AG04450 (cell line): ENCODE measurements around the gene RCAN2. TPM values are rescaled to one million over a fixed set of nuclear protein-coding genes. Genes with fewer than 3 reads are reported as not detected.

Experiments
- CTCF ChIA-PET: fragments of 300-600, 350-600 bp; formaldehyde crosslinking; extraction: SDS; loops from one replicate; lab custom pipeline; 2022; ENCODE audit warnings: antibody characterized with exemption, inconsistent platforms; lab: Charles Lee
- POLR2A ChIA-PET: fragments of 350-600 bp; formaldehyde crosslinking; extraction: SDS; loops from one replicate; lab custom pipeline; 2021; ENCODE audit warnings: antibody characterized with exemption, inconsistent platforms; lab: Yijun Ruan, JAX
- DNase-seq: peaks from one replicate; pipeline ENCODE4 v3.0.0-alpha.2; 2011; ENCODE audit warnings: low read depth, low spot score
- H3K27ac ChIP-seq: one replicate; pipeline ENCODE4 v1.5.1; 2012; ENCODE audit warnings: low read depth, low read length, control low read depth
- H3K27me3 ChIP-seq: one replicate; pipeline ENCODE4 v1.6.0; 2012; ENCODE audit warnings: low read length; ENCODE audit not compliant: control insufficient read depth, insufficient read depth
- H3K4me3 ChIP-seq: 2 replicates; pipeline ENCODE4 v1.5.1; 2011; ENCODE audit warnings: mild to moderate bottlenecking, low read depth, low read length, control low read depth
- H3K9me3 ChIP-seq: 2 replicates; pipeline ENCODE4 v1.5.1; 2012; ENCODE audit warnings: low read length; ENCODE audit not compliant: control insufficient read depth, insufficient read depth
- polyA plus RNA-seq: library from polyadenylated mRNA; depleted of rRNA; stranded (reverse); fragments of >200 nt; gene quantifications from 2 replicates; pipeline ENCODE4 v1.2.3, GENCODE V29; 2011
- TF ChIP-seq, protein P1 (sequence below): IDR thresholded peaks from 2 replicates; pipeline ENCODE4 v1.5.1; 2011; ENCODE audit warnings: low read depth, low read length, control low read depth, inconsistent platforms

The RCAN2 gene
- polyA plus RNA-seq, 1 experiment = 0.11 TPM

DNA sequence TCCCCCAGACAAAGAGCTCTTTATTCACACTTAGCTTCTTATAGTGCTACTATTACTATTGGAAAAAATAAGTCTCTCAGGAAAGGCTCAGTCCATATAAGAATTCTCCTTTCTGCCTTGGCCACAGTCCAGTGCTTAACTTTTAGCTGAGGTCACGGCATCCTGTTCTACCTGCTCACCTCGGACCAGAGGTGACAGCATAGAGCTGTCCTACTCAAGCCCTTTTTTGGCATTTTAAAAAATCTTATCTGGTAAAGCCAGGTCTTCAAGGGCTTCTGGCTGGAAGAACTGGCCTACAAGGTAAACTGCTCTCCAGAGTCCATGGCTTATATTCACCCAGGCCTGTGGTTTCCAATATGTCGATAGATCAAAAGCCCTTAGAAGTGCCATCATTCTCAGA lies 109.7 kb downstream of the RCAN2 start:
- CTCF ChIA-PET = no interaction called here
- POLR2A ChIA-PET = no interaction called here
- no peak for DNase-seq
- Histone ChIP-seq H3K27me3 (no peaks in the 10 kb centered on the region), H3K4me3 (no peak overlapping the region), H3K9me3 (no peaks in the 10 kb centered on the region), H3K27ac (no peak overlapping the region)
- TF ChIP-seq, protein P1, sequence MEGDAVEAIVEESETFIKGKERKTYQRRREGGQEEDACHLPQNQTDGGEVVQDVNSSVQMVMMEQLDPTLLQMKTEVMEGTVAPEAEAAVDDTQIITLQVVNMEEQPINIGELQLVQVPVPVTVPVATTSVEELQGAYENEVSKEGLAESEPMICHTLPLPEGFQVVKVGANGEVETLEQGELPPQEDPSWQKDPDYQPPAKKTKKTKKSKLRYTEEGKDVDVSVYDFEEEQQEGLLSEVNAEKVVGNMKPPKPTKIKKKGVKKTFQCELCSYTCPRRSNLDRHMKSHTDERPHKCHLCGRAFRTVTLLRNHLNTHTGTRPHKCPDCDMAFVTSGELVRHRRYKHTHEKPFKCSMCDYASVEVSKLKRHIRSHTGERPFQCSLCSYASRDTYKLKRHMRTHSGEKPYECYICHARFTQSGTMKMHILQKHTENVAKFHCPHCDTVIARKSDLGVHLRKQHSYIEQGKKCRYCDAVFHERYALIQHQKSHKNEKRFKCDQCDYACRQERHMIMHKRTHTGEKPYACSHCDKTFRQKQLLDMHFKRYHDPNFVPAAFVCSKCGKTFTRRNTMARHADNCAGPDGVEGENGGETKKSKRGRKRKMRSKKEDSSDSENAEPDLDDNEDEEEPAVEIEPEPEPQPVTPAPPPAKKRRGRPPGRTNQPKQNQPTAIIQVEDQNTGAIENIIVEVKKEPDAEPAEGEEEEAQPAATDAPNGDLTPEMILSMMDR = no peak

DNA sequence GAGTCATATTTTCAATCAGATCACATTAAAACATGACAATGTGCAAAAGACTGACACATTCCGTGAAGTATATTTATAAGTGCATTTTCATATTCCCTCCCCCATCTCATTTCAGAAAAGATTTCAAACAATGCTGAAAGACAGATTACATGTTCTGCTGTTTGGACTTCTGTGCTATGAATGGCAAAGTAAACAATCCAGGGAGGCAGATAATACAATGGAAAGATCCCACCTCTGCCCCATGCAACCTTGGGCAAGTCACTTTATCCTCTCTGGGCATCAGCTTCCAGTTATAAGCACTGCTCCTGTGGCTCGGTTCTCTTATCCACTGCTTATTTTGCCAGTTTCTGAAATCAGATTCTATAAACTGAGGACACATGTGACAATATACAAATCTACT lies 110.2 kb downstream of the RCAN2 start:
- no peak for DNase-seq
- TF ChIP-seq, protein P1 = no peak
- Histone ChIP-seq H3K27ac (no peak overlapping the region), H3K4me3 (no peak overlapping the region), H3K27me3 (no peaks in the 10 kb centered on the region), H3K9me3 (no peaks in the 10 kb centered on the region)
- POLR2A ChIA-PET = no interaction called here
- CTCF ChIA-PET = no interaction called here

DNA sequence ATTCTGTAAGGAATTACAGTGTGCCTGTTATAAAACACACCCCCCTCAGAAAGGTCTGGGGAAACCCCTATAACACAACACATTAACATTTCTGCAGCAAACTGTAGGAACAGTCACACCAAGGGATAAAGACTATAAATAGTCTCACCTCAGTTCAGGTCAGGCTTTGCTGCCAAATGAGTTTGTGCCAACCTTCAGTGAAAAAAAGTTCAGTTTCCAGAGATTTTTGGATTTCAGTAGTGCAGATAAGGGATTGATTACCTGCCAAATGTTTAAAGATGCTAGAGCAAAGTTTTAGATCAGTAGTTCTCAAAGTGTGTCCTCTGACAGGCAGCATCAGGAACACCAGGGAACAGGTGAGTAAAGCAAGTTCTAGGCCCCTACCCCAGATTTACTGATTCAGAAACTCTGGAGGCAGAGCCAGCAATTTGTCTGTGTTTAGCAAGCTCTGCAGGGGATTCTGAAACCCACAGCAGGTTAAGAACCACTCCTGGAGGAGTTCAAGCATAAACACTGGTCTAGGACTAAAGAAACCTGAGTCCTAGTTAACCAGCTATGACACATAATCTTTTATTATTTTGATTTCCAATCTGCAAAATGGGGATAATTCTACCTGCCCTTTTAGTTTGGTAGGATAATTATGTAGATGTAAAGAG lies 111.0 kb downstream of the RCAN2 start:
- no peak for DNase-seq
- Histone ChIP-seq H3K27me3 (no peaks in the 10 kb centered on the region), H3K9me3 (no peaks in the 10 kb centered on the region), H3K27ac (no peak overlapping the region), H3K4me3 (no peak overlapping the region)
- ChIA-PET POLR2A (no interaction called here), CTCF (no interaction called here)
- TF ChIP-seq, protein P1 = no peak

DNA sequence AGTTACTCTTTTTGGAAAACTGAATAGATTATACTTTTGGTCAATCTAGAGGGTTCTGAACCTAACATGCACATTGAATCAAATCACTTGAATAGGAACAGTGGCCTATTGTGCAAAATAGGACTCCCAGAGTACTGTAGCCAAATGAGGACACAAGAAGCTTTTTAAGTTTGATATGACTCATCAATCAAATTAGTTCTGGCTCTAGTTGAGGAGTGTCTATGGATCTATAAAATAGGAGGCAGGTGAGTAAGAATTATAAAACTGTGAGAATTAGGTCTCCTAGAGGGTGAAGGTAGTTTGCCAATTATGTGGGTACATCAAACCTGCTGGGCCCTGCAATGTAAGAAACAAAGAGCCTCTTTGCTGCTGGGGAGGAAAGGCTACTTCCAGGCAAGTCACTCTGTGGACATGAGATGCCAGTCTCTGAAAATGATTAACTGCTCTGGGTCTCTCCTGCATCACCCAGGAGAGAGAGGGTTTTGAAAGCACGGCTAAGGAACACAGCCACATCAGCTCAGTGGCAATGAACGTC lies 112.3 kb downstream of the RCAN2 start:
- TF ChIP-seq, protein P1 = no peak
- no peak for DNase-seq
- no peaks in the 10 kb centered on the region for H3K27me3 ChIP-seq
- no peaks in the 10 kb centered on the region for H3K9me3 ChIP-seq
- H3K4me3 ChIP-seq = no peak overlapping the region
- no peak overlapping the region for H3K27ac ChIP-seq
- POLR2A ChIA-PET = no interaction called here
- CTCF ChIA-PET = no interaction called here

DNA sequence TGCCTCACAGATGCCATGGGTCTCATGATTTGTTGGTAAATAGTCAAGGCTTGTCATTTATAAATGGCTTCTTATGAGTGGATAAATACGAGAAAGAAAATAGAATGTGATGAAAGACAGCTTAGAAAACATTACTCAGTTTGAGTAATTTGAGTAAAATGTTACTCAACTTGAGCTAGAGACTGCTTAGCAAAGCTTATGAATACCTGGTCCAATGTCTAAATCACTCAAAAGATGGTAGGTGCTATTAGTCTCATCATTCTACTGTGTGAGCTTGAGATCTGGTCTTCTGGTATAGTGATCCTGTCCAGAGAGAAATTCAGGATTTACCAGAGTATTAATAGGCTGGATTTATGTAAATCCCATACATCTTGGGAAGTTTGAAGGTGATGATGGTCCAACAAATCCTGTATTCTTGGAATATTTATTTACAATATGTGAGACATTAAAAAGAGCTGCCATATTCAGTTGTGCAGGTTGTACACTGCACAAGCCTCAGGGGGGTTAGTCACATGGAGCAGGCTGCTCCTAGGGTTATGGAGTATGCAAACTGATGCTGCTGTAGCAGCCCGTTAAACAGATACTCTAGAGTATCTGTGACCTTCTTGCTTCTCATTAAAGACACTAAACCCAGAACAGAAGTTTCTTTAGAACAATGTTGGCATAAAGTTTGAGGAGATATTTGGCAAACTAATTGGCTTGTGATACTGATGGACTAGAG lies 112.9 kb downstream of the RCAN2 start:
- H3K9me3 ChIP-seq = no peaks in the 10 kb centered on the region
- no peaks in the 10 kb centered on the region for H3K27me3 ChIP-seq
- no peak overlapping the region for H3K27ac ChIP-seq
- ChIA-PET POLR2A (no interaction called here), CTCF (no interaction called here)
- H3K4me3 ChIP-seq = no peak overlapping the region
- DNase-seq = no peak
- TF ChIP-seq, protein P1 = no peak
